Activated CD8-positive, alpha-beta memory T cell treated with anti-CD3 and anti-CD28 coated beads, Interleukin-2, amount 50 U/mL, for 24 hours (primary cell): ENCODE results near the gene LIG3.
"Not testable (repeated sequence)": the region's sequence is repeated elsewhere in the genome, so short reads cannot be mapped to it uniquely, and the experiment has no call there.

Experiments used
- DNase-seq: peaks from one replicate; pipeline ENCODE4 v3.0.0-alpha.2; 2020; ENCODE audit errors: extremely low read depth

The LIG3 gene

GRCh38 chr17:34999456-34999855 is 19.1 kb downstream of the LIG3 start:
- DNase-seq = no peak

GRCh38 chr17:35000965-35001364 is 20.7 kb downstream of the LIG3 start:
- DNase-seq = not testable (repeated sequence)

DNA sequence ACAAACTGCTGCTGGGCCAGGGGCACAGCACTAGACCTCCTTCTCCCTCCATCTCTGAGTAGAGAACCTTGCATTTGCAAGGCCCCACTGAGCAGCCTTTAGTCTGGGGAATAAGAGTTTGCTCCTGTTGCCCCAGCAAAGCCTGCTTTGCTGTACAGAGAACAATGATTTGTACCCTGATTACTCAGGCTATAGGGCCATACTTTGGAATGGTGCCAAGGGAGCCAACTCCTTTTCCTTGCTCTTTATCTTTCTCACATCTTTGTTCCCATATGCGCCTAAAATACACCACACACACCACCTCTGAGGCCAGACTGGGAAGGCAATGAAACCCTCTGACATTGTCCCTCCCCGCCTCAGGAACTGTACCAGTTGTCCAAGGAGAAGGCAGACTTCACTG is 21.2 kb downstream of the LIG3 start:
- DNase-seq = no peak

GRCh38 chr17:35002876-35003551 is 22.7 kb downstream of the LIG3 start:
- DNase-seq = no peak

GRCh38 chr17:35003778-35004177 is 23.5 kb downstream of the LIG3 start:
- DNase-seq = no peak

DNA sequence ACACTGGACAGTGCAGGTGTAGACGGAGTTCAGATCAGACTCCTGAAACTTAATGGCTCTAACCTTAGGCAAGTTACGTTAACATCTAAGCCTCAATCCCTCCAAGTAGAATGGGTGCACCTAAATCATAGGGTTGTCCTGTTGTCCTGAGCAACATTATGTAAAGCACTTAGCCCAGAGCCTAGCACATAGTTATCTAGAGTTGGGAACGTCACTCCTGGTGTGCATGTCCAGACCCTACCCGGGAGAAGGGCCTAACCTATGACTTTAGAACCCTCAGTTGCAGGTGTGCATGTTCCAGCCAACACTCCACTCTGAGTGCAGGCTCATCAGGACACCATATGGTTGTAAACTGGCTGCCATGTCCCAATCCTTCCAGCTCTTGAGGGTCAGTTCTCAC is 26.0 kb downstream of the LIG3 start:
- no peak for DNase-seq

DNA sequence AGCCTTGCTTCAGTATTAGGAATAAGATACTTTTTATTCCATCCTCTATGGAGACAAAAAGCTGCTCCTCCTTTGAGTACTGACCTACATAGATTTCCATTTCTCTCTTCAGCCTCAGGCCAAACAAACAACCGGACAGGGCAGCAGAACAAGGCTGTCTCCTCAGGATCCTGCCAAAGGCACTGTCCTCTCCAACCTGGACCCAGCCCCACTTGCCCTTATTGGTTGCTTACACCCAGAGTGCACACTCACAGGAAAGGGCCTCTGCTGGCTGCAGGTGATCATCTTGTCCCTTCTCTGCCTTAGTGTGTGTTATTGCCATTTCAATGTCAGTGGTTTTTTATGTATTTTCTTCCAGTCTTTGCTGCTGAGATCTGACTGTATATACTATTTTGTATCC is 26.6 kb downstream of the LIG3 start:
- no peak for DNase-seq

- DNase-seq = no peak
These were observed 29.8 kb downstream of the LIG3 start for GRCh38 chr17:35010093-35010492.

DNA sequence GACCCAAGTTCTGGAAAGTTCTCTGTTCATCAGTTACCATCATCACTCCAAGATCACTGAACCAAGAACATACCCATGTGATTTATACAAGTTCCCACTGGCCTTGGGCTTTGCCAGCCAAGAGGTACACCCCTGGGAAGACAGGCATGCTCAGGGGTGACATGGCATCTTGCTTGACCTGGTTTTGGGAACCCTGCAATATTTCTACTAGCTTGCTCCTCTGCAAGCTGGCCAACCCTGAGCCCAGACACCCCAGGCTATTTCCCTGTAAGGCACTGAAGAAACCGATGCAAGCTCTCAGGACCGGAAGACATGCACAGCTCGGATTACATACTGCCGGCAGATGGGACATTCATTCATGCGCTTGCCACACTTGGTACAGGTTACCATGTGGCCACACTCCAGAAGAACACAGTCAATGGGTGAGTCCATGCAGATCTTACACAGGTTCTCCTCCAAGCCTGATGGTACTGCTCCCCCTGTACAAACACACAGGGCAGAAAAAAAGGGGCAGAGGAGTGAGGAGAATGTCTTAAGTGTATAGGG is 31.4 kb downstream of the LIG3 start:
- DNase-seq = no peak

DNA sequence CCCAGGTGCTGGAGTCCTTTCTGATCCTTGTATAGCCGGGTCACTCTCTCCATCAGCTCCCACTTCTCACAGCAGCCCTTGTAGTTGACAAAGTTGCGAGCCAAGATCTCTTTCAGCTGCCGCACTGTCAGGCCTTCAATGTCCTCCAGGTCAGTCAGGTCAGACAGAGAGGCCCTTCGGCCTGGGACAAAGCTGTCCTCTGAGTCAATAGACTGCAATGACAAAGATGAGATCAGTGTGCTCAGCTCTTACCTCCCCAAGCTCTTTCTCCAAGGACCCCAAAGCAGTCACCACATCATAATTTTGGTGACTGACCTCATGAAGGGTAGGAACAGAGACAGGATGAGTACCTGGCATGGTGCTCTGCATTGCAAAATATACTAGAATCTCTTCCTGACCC is 36.1 kb downstream of the LIG3 start:
- no peak for DNase-seq

- no peak for DNase-seq
These were observed 36.7 kb downstream of the LIG3 start for GRCh38 chr17:35017021-35017420.

GRCh38 chr17:35018814-35019213 is 38.5 kb downstream of the LIG3 start:
- DNase-seq = no peak

GRCh38 chr17:35019386-35020179 is 39.3 kb downstream of the LIG3 start:
- DNase-seq = no peak

GRCh38 chr17:35021520-35022380 is 41.4 kb downstream of the LIG3 start:
- DNase-seq = no peak

DNA sequence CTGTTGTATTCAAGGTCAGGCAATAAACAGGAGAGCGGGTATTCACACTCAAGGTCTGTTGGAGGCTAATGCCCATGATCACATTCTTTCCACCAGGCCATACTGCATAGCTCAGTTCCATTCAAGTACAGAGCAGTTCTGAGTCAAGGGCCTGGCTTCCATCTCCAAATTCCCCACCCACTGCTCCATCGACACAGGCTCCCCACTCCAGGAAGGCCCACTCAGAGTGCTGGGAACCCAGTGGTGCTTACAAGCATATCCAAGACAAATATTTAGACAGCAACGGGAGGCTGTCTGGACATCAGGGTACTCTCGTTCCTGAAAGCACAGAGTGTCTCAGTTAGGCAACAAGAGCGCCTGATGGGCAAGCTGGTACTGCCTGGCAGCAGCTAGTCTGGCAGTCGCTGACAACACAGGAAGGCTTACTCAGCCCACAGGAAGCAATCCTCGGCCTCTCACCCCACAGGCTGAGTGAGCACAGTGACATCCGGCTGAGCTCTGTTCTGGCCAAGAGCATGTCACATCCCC is 42.3 kb downstream of the LIG3 start:
- peak; percentile 42 for DNase-seq

GRCh38 chr17:35023538-35023937 is 43.2 kb downstream of the LIG3 start:
- no peak for DNase-seq

DNA sequence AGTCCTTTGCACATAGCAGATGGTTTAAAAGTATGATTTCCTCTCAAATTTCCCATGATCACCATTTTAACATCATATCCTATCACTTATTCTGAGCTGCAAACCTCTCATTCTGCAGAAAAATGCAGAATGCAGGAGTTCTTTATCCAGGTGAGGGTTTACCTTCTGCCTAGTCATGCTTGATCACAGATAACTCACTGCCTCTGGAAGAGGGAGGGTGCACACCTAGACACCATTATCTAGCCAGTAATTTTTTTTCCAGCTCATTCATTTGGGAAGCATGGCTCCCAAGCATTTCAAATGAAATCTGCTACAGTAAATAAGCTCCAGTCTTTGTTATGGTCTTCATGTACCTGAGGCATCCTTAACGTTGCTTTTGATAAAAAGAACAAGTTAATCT is 45.2 kb downstream of the LIG3 start:
- DNase-seq = no peak

DNA sequence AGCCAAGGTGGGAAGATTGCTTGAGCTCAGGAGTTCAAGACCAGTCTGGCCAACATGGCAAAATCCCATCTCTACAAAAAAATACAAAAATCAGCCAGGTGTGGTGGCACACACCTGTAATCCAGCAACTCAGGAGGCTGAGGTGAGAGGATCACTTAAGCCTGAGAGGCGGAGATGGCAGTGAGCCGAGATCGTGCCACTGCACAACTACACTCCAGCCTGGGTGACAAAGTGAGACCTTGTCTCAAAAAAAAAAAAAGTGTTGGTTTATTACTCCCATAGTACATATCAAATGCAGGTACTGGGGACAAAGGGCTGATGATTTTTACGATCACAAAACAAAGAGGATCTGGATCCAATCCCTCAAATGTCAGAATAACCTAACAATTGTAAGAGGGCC is 47.8 kb downstream of the LIG3 start:
- not testable (repeated sequence) for DNase-seq

- DNase-seq = no peak
These were observed 48.4 kb downstream of the LIG3 start for GRCh38 chr17:35028531-35029262.

DNA sequence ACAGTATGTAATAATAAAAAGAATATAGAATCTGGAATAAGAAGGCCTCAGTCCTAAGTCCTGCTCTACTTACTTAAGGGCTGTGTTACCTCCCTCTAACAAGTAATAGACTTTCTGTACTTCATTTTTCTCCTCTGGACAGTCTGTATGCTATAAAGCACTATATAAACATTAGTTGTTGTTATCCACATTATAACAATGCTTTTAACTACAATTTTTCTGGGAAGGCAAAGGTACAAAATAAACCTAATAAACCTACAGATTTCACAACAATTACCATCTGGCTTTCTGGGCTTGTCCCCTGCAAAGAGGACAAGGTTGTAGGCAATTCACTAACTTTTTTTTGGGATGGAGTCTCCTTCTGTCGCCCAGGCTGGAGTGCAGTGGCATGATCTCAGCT is 50.5 kb downstream of the LIG3 start:
- DNase-seq = no peak

- DNase-seq = no peak
These were observed 58.1 kb downstream of the LIG3 start for GRCh38 chr17:35038453-35038852.
